ENCODE measurements around the gene CRTAC1. TPM values are rescaled to one million over a fixed set of nuclear protein-coding genes. Genes with fewer than 3 reads are reported as not detected.

Gene CRTAC1
- total and polyA plus RNA-seq, 9 of the 15 experiments (the other 6 are each of a cell fraction or from before 2014, with no cell fraction given), result not detected

DNA sequence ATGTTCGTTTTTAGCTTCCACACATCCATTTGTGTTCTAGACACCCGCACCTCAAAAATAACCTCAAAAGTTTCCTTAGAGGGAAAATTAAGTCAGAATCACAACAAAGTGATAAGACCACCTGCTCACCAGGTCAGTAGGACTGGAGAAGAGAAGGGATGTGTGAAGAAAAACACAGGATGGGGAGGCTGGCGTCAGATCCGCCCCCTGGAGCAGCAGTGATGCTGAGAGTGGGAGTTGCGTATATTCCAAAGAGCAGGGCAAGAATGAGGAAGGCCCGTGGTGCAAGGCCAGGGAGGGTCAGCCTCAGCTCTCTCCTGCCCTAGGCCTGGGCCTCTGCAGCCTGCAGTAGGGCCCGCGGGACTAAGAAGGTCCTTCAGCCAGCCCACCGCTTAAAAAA is 28.7 kb downstream of the CRTAC1 start:
- Histone ChIP-seq H3K4me3 (no peak overlapping the region), H3K4me2 (ENCODE audit: insufficient read depth, low read length) (no peak overlapping the region), H3K36me3 (ENCODE audit: control insufficient read depth, insufficient read depth, low read length) (no peaks in the 10 kb centered on the region), H3K9me3 (replicated peaks; ENCODE audit: control insufficient read depth, insufficient read depth, low read depth, low read length) (no peaks in the 10 kb centered on the region), H3K79me2 (ENCODE audit: control insufficient read depth, insufficient read depth, low read length) (no peaks in the 10 kb centered on the region), H3K27ac (ENCODE audit: extremely low read depth, low read depth, low read length) (no peak overlapping the region), H2AFZ (ENCODE audit: low read depth, low read length) (no peak overlapping the region), H3K9ac (ENCODE audit: insufficient read depth in 1 of 2, low read depth in 2 of 2, low read length in 2 of 2) (no peak overlapping the region), H3K4me1 (replicated peaks in 1 of 2; ENCODE audit: control insufficient read depth in 2 of 2, insufficient read depth in 2 of 2, low read length in 2 of 2) (peaks cover 0 to 8% of the 10 kb centered on the region in 2 experiments; a peak in 2 of 5 replicates), H4K20me1 (replicated peaks; ENCODE audit: control insufficient read depth, insufficient read depth, low read length) (no peaks in the 10 kb centered on the region), H3K27me3 (ENCODE audit: control insufficient read depth in 2 of 2, insufficient read depth in 2 of 2, low read length in 2 of 2) (peaks cover 0 to 8% of the 10 kb centered on the region in 2 experiments; a peak in 2 of 5 replicates), H3K9me1 (ENCODE audit: control insufficient read depth, insufficient read depth, low read length) (no peaks in the 10 kb centered on the region)
- FAIRE-seq (no peak), DNase-seq (ENCODE audit: extremely low read depth in 1 of 4, low spot score in 3 of 4) (no peak), ATAC-seq (no peak)
- WGBS (ENCODE audit: insufficient coverage, low coverage, missing lambda C conversion rate), result 4% methylated on average over 9 of the region's 9 CpGs
- intact Hi-C loops (cut with micrococcal nuclease) (no loop called here), in situ Hi-C loops (cut with MboI) (loop anchor here (10.0 kb wide), 1 partner anchor 1657 kb away; no protein-coding TSS in a partner anchor)
- BruUV-seq (replicated peaks), result no TSS peak
- POLR2A ChIA-PET, result no interaction called here
- TF ChIP-seq PHF21A (IDR thresholded peaks at IDR 0.05; ENCODE audit: borderline replicate concordance, low read depth) (no peak), ASH1L (IDR thresholded peaks at IDR 0.05; ENCODE audit: borderline replicate concordance, low read depth, partially characterized antibody) (no peak), ZBTB8A (IDR thresholded peaks at IDR 0.05; ENCODE audit: partially characterized antibody) (no peak)
- CTCF ChIA-PET (ENCODE audit: low intra/inter-chr PET ratio), result no interaction called here

DNA sequence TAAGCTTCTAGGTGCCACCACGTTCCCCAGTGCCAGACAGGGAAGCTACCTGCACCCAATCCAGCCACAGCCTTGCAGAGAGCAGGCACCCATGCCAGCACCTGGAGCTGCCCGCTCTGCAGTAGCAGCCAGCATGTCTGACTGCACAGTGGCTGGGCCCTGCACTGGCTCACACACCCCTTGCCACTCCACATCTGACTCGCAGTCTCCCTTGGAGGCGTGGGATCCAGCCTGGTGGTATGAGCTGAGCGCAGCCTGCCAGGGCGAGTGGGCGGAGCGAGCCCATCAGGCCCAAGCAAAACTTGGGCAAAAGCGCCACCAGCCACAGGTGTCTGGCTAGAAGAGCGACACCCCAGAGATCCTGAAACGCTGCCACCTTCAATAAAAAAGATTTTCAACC is 30.1 kb downstream of the CRTAC1 start:
- Histone ChIP-seq H3K27me3 (ENCODE audit: control insufficient read depth in 2 of 2, insufficient read depth in 2 of 2, low read length in 2 of 2) (peaks cover 0 to 8% of the 10 kb centered on the region in 2 experiments; a peak in 2 of 5 replicates), H2AFZ (ENCODE audit: low read depth, low read length) (no peak overlapping the region), H3K9me3 (replicated peaks; ENCODE audit: control insufficient read depth, insufficient read depth, low read depth, low read length) (no peaks in the 10 kb centered on the region), H3K4me1 (replicated peaks in 1 of 2; ENCODE audit: control insufficient read depth in 2 of 2, insufficient read depth in 2 of 2, low read length in 2 of 2) (no peaks in the 10 kb centered on the region), H3K4me3 (no peak overlapping the region), H3K9ac (ENCODE audit: insufficient read depth in 1 of 2, low read depth in 2 of 2, low read length in 2 of 2) (no peak overlapping the region; a peak in 1 of 4 replicates), H3K27ac (ENCODE audit: extremely low read depth, low read depth, low read length) (no peak overlapping the region), H3K9me1 (ENCODE audit: control insufficient read depth, insufficient read depth, low read length) (no peaks in the 10 kb centered on the region), H4K20me1 (replicated peaks; ENCODE audit: control insufficient read depth, insufficient read depth, low read length) (no peaks in the 10 kb centered on the region), H3K79me2 (ENCODE audit: control insufficient read depth, insufficient read depth, low read length) (no peaks in the 10 kb centered on the region), H3K36me3 (ENCODE audit: control insufficient read depth, insufficient read depth, low read length) (no peaks in the 10 kb centered on the region), H3K4me2 (ENCODE audit: insufficient read depth, low read length) (no peak overlapping the region)
- intact Hi-C loops (cut with micrococcal nuclease) (no loop called here), in situ Hi-C loops (cut with MboI) (loop anchor here (10.0 kb wide), 1 partner anchor 1656 kb away; no protein-coding TSS in a partner anchor)
- FAIRE-seq (no peak), ATAC-seq (no peak), DNase-seq (ENCODE audit: extremely low read depth in 1 of 4, low spot score in 3 of 4) (no peak)
- BruUV-seq (replicated peaks), result no TSS peak
- POLR2A ChIA-PET, result no interaction called here
- TF ChIP-seq KAT2B (IDR thresholded peaks at IDR 0.05; ENCODE audit: low read depth, low read length) (no peak), CREBBP (IDR thresholded peaks at IDR 0.05; ENCODE audit: low read depth, low read length) (no peak), FOXM1 (IDR thresholded peaks at IDR 0.05; ENCODE audit: low read depth) (no peak), FOXM1 (CRISPR knock-in tag; IDR thresholded peaks at IDR 0.05; ENCODE audit: low read depth) (no peak), TEAD4 (IDR thresholded peaks at IDR 0.05; ENCODE audit: low read length) (no peak), TEAD4 (CRISPR knock-in tag; IDR thresholded peaks at IDR 0.05; ENCODE audit: borderline replicate concordance) (no peak), U2AF2 (optimal IDR thresholded peaks at IDR 0.05; ENCODE audit: low read depth, low read length) (no peak), EP300 (IDR thresholded peaks at IDR 0.05; ENCODE audit: low read length) (no peak)
- TF ChIP-seq, protein P1, sequence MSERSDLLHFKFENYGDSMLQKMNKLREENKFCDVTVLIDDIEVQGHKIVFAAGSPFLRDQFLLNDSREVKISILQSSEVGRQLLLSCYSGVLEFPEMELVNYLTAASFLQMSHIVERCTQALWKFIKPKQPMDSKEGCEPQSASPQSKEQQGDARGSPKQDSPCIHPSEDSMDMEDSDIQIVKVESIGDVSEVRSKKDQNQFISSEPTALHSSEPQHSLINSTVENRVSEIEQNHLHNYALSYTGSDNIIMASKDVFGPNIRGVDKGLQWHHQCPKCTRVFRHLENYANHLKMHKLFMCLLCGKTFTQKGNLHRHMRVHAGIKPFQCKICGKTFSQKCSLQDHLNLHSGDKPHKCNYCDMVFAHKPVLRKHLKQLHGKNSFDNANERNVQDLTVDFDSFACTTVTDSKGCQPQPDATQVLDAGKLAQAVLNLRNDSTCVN (CRISPR knock-in tag; IDR thresholded peaks at IDR 0.05), result no peak
- WGBS (ENCODE audit: insufficient coverage, low coverage, missing lambda C conversion rate), result 2% methylated on average over 9 of the region's 11 CpGs
- CTCF ChIA-PET (ENCODE audit: low intra/inter-chr PET ratio), result no interaction called here
